Right lobe of liver (tissue), 6 donors: ENCODE measurements around the gene SEMA3E. TPM values are rescaled to one million over a fixed set of nuclear protein-coding genes. Genes with fewer than 3 reads are reported as not detected.

Experiments used
- ATAC-seq, 4 donors: fragments of 200-7000 bp; cut with Tn5 transposase; one replicate each; pipeline ENCODE4 v1.9.1; 2020; ENCODE audit warnings: mild to moderate bottlenecking in 4 of 4, moderate library complexity in 4 of 4
- DNase-seq, 3 donors: peaks; one replicate each; pipeline ENCODE4 v3.0.0-alpha.2; 2020
- H3K27ac ChIP-seq, 3 donors: fragments of 200-600 bp; one replicate each; pipeline ENCODE4 v1.8.0; 2022
- H3K27me3 ChIP-seq, 2 donors: fragments of 200-600 bp; one replicate each; pipeline ENCODE4 v1.8.0; 2022
- H3K36me3 ChIP-seq, 4 donors: fragments of 200-600 bp; sonication (generic) in 1 of 4; one replicate each; pipeline versions ENCODE4 v1.5.1 to v1.8.0; 2017 to 2022; ENCODE audit warnings: control low read depth in 1 of 4
- H3K4me1 ChIP-seq, 4 donors: fragments of 200-600 bp; sonication (generic) in 1 of 4; one replicate each; pipeline versions ENCODE4 v1.5.1 to v1.8.0; 2017 to 2022; ENCODE audit warnings: control low read depth in 1 of 4
- H3K4me3 ChIP-seq, 3 donors: fragments of 200-600 bp; one replicate each; pipeline ENCODE4 v1.8.0; 2022
- H3K9me3 ChIP-seq, 4 donors: fragments of 200-600 bp; sonication (generic) in 1 of 4; one replicate each; pipeline versions ENCODE4 v1.5.1 to v1.8.0; 2017 to 2022; ENCODE audit warnings: control low read depth in 1 of 4
- CTCF ChIP-seq, 4 donors: fragments of 200-600 bp in 3 of 4; fragments of 450-650 bp in 1 of 4; IDR thresholded peaks; one replicate each; pipeline versions ENCODE4 v1.5.1 to v1.8.0; 2016 to 2022; ENCODE audit warnings: antibody characterized with exemption in 4 of 4, mild to moderate bottlenecking in 2 of 4
- POLR2A ChIP-seq: fragments of 450-650 bp; IDR thresholded peaks from one replicate; pipeline ENCODE4 v1.6.1; 2017; ENCODE audit warnings: antibody characterized with exemption, mild to moderate bottlenecking
- WGBS: methylation state at CpG from one replicate; pipeline ENCODE4 v1.1.6; 2018; ENCODE audit warnings: low coverage, low lambda C conversion rate; ENCODE audit not compliant: insufficient coverage; ENCODE audit errors: missing lambda C conversion rate; 5-methylcytosine and 5-hydroxymethylcytosine counted together
- intact Hi-C, 2 donors: fragments of 100-400 bp; cut with DNase I; formaldehyde crosslinking; loops; one replicate each; pipeline versions ENCODE4 v1.11.2 to v1.14.1; 2022
- total RNA-seq, 6 experiments: library from RNA; depleted of rRNA in 2 of 6; stranded (reverse); fragments of >200 nt in 2 of 6; fragmentation: NEBNext Ultra II Directional in 3 of 6; extraction: Animal tissue kit (Norgen Biotek cat#: 25700) in 3 of 6; gene quantifications; one replicate each; pipeline versions ENCODE4 v1.1.0 to v1.2.4, GENCODE V29; 2016 to 2023
- donor health status: DM: no; HTN: yes; CAD: no.
- donor health status: DM: no; HTN: no; CAD: no.
- donor health status: DM: no; HTN: no; CAD: no.
- donor health status: DM: no; HTN: yes; CAD: no.
- donor health status: DM: no; HTN: yes; CAD: no.

SEMA3E gene
- total RNA-seq, 6 experiments from 2014 or later: 0.06 to 1.0 (median 0.32) TPM

- H3K27me3 ChIP-seq: no peaks in the 10 kb centered on the region
- TF ChIP-seq POLR2A: no peak
- TF ChIP-seq CTCF (IDR thresholded peaks at IDR 0.05): no peak
- H3K4me3 ChIP-seq: no peak overlapping the region
- H3K9me3 ChIP-seq: no peaks in the 10 kb centered on the region
- intact Hi-C loops: no loop called here
- H3K36me3 ChIP-seq: no peaks in the 10 kb centered on the region
- ATAC-seq: no peak
- H3K27ac ChIP-seq: no peak overlapping the region
- DNase-seq: no peak
- H3K4me1 ChIP-seq: no peaks in the 10 kb centered on the region
These were observed 35.7 kb downstream of the SEMA3E start for GRCh38 chr7:83613232-83613631.

DNA sequence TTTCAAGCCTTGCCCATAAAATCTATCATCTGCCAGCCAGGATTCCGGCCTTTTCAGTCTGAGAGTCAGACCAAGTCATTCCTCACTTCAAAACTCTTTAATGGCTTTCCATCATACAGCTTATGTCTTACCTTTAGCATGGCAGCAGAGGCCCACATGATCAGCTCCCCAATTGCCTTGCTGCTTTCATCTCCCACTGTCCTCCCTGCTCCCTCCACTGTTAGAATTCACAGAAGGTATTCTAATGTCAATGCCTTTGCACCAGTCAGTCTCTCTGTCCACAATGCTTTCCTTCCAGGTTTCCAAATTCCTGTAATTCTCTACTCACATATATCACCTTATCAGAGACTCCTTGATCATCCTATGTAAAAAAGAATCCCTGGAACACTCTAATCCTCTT lies 37.2 kb downstream of the SEMA3E start:
- no peak for ATAC-seq

DNA sequence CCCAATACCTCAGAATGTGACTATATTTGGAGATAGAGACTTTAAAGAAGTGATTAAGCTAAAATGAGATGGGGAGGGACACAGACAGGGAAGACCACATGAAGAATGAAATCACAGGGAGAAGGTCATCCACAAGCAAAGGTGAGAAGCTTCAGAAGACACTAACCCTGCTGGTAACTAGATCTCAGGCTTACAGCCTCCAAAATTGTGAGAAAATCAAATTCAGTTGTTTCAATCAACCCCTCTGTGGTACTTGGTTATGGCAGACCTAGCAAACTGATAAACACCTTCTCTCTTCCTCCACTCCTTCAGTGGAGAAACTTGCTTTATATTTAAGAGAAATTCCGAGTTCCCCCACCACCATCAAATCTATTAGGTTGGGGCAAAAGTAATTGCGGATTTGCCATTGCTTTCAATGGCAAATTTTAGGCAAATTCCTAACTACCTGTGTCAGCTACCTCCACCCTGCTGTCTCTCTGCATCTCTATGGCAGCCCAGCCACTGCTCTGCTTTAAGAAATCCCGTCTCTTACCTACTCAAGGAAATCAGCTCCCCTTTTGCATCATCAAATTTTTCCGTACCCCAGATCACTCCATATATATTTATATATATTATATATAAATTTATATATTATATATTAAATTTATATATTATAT lies 38.2 kb downstream of the SEMA3E start:
- H3K4me3 ChIP-seq: no peak overlapping the region
- no peaks in the 10 kb centered on the region for H3K9me3 ChIP-seq
- no peaks in the 10 kb centered on the region for H3K4me1 ChIP-seq
- H3K36me3 ChIP-seq: no peaks in the 10 kb centered on the region
- H3K27ac ChIP-seq: no peak overlapping the region
- 44% methylated on average over 4 of the region's 4 CpGs for WGBS
- no peak for ATAC-seq
- intact Hi-C loops: no loop called here
- DNase-seq: no peak
- TF ChIP-seq POLR2A (no peak), CTCF (IDR thresholded peaks at IDR 0.05) (no peak)
- H3K27me3 ChIP-seq: no peaks in the 10 kb centered on the region

More for the DNA sequence above, 37.2 kb downstream of the SEMA3E start:
- TF ChIP-seq POLR2A: no peak
- no peak for TF ChIP-seq CTCF (IDR thresholded peaks at IDR 0.05)
- H3K36me3 ChIP-seq: no peaks in the 10 kb centered on the region
- 92% methylated on average over 1 of the region's 1 CpG for WGBS
- no peaks in the 10 kb centered on the region for H3K27me3 ChIP-seq
- H3K4me1 ChIP-seq: no peaks in the 10 kb centered on the region
- no peak overlapping the region for H3K27ac ChIP-seq
- DNase-seq: no peak
- no peaks in the 10 kb centered on the region for H3K9me3 ChIP-seq
- intact Hi-C loops: no loop called here
- no peak overlapping the region for H3K4me3 ChIP-seq

GRCh38 chr7:83608716-83609115 lies 40.2 kb downstream of the SEMA3E start:
- 46% methylated on average over 3 of the region's 3 CpGs for WGBS
- no peak for TF ChIP-seq CTCF (IDR thresholded peaks at IDR 0.05)
- no peak for TF ChIP-seq POLR2A

GRCh38 chr7:83603649-83604048 lies 45.3 kb downstream of the SEMA3E start:
- no peak for ATAC-seq

More at GRCh38 chr7:83608716-83609115, 40.2 kb downstream of the SEMA3E start:
- no peaks in the 10 kb centered on the region for H3K9me3 ChIP-seq
- no peak overlapping the region for H3K4me3 ChIP-seq
- no peaks in the 10 kb centered on the region for H3K27me3 ChIP-seq
- ATAC-seq (no peak), DNase-seq (no peak)
- no peak overlapping the region for H3K27ac ChIP-seq
- intact Hi-C loops: no loop called here
- no peaks in the 10 kb centered on the region for H3K36me3 ChIP-seq
- H3K4me1 ChIP-seq: no peaks in the 10 kb centered on the region

More at GRCh38 chr7:83603649-83604048, 45.3 kb downstream of the SEMA3E start:
- no peak for TF ChIP-seq POLR2A
- TF ChIP-seq CTCF (IDR thresholded peaks at IDR 0.05): no peak
- WGBS: 58% methylated on average over 1 of the region's 1 CpG
- no peaks in the 10 kb centered on the region for H3K4me1 ChIP-seq
- no peaks in the 10 kb centered on the region for H3K36me3 ChIP-seq
- H3K27me3 ChIP-seq: no peaks in the 10 kb centered on the region
- intact Hi-C loops: no loop called here
- H3K27ac ChIP-seq: no peak overlapping the region
- DNase-seq: no peak
- H3K4me3 ChIP-seq: no peak overlapping the region
- H3K9me3 ChIP-seq: no peaks in the 10 kb centered on the region
